ENCODE measurements around the gene APOL1.

APOL1 gene

DNA sequence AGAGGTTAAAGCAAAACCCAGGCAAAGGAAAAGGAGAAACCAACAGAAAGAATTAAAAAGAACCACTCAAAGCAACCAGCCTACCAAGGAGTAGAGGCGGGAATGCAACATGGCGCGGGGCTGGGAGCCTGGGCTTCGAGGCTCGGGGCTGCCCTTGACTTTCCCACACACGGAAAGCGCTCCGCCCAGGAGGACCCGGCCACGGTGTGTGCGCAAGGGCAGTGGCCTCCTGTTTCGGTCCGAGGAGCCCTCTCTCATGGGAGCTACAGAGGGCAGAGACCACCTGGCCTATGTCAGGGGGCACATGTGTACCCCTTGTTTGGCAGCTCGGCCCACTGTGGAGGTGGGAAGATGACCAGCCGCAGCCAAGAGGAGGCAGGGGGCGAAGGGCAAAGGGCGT, 55.9 kb downstream of the APOL1 start:
- DNase-seq (ENCODE audit: low read depth in 2 of 2), result no peak

DNA sequence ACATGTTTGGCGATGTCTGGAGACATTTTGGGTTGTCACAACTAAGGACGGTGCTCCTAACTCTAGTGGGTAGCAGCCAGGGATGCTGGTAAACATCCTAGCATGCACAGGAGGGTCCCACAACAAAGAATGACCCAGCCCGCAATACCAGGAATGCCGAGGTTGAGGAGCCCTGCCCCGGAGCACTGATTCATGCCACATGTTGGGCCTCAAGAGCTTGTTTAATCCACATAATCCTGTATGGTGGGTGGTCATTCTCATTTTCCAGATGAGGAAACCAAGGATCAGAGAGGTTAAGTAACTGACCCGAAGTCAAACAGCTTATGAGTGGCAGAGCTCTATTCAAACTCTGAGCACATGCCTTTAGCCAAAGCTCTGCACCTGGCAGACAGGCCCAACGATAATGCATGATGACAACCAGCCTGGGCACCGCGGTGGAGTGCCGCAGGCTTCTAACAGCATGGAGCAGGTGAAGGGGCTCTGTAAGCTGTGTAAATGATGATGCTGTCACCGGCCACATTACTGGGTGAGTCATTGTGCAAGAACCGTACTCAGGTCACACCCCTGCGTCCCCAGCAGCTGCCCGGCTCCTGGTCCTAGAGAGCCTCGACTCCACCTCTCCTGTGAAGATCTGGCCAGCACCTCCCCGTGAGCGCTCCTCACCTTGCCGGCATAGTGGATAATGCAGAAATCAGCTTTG, 58.6 kb downstream of the APOL1 start:
- no peak for DNase-seq (ENCODE audit: low read depth in 2 of 2)

DNA sequence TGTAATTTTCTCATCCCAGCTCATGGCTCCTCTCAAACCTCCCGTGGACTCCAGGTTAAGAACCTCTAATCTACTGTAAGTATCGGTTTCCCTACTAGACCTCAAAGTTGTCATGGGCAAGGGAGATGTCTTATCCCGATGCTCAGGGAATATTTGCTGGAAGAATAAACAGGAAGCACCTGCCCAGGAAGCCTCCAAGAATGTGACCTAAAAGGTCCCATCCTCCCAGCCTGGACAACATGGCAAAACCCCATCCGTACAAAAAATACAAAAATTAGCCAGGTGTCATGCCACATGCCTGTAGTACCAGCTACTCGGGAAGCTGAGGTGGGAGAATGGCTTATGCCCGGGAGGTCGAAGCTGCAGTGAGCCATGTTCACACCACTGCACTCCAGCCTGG, 62.4 kb downstream of the APOL1 start:
- no peak for DNase-seq (ENCODE audit: low read depth in 2 of 2)

DNA sequence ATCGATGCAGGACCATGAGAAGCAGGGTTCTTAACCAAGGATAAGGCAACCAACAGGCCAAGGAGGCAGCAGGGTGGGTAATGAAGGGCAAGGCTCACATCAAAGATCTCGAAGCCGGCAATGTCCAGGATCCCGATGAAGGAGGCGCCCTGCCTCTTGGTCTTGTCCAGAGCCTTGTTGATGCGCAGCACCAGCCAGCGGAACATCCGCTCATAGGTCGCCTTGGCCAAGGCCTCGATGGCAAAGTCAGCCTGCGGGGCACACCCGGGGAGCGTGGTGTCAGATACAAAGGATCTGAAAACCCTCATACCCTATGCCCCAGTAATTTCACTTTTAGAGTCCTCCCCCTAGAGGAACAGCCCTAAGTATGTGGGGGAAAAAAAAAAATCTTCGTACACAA, 63.5 kb downstream of the APOL1 start:
- DNase-seq (ENCODE audit: low read depth in 2 of 2), result no peak
